ENCODE results near the gene LMO3. TPM values are rescaled to one million over a fixed set of nuclear protein-coding genes. Genes with fewer than 3 reads are reported as not detected.

The LMO3 gene
- 170 TPM for total RNA-seq
- long read RNA-seq, transcript LMO3-201 (4 exons, 3,810 nt) = minor isoform, 6 of 131 reads
- long read RNA-seq, transcript LMO3-204 (4 exons, 3,574 nt) = minor isoform, 12 of 131 reads
- long read RNA-seq, transcript LMO3-215 (4 exons, 1,685 nt) = major isoform, 54 of 131 reads
- long read RNA-seq, transcript LMO3-208 (5 exons, 3,515 nt) = minor isoform, 8 of 131 reads
- long read RNA-seq, partial matches to known transcripts = 21 of 131 reads
- long read RNA-seq, other reads (novel, unspliced or antisense) = 29 of 131 reads

DNA sequence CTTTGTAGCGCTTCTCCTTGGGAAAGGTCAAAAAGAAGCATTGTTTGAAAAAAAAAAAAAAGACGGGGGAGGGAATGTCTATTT is at the start of gene LMO3:
Gene LMO3 (minus strand): TSS at position 46 of the 84 bp plus-strand sequence. CDS start 5,302 bp downstream, outside the sequence.
- peak within 1 kb of the TSS; percentile 72 for H3K27ac ChIP-seq
- no peaks in the 10 kb centered on the region for H3K36me3 ChIP-seq
- no peaks in the 10 kb centered on the region for H3K9me3 ChIP-seq
- TF ChIP-seq, protein P1, sequence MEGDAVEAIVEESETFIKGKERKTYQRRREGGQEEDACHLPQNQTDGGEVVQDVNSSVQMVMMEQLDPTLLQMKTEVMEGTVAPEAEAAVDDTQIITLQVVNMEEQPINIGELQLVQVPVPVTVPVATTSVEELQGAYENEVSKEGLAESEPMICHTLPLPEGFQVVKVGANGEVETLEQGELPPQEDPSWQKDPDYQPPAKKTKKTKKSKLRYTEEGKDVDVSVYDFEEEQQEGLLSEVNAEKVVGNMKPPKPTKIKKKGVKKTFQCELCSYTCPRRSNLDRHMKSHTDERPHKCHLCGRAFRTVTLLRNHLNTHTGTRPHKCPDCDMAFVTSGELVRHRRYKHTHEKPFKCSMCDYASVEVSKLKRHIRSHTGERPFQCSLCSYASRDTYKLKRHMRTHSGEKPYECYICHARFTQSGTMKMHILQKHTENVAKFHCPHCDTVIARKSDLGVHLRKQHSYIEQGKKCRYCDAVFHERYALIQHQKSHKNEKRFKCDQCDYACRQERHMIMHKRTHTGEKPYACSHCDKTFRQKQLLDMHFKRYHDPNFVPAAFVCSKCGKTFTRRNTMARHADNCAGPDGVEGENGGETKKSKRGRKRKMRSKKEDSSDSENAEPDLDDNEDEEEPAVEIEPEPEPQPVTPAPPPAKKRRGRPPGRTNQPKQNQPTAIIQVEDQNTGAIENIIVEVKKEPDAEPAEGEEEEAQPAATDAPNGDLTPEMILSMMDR (IDR thresholded peaks at IDR 0.05) = no peak
- intact Hi-C loops (cut with DNase I) = no loop called here
- no peaks in the 10 kb centered on the region for H3K4me1 ChIP-seq
- DNase-seq (no peak), ATAC-seq (no peak)
- H3K27me3 ChIP-seq = no peaks in the 10 kb centered on the region
- H3K4me3 ChIP-seq = peak within 1 kb of the TSS; percentile 54

DNA sequence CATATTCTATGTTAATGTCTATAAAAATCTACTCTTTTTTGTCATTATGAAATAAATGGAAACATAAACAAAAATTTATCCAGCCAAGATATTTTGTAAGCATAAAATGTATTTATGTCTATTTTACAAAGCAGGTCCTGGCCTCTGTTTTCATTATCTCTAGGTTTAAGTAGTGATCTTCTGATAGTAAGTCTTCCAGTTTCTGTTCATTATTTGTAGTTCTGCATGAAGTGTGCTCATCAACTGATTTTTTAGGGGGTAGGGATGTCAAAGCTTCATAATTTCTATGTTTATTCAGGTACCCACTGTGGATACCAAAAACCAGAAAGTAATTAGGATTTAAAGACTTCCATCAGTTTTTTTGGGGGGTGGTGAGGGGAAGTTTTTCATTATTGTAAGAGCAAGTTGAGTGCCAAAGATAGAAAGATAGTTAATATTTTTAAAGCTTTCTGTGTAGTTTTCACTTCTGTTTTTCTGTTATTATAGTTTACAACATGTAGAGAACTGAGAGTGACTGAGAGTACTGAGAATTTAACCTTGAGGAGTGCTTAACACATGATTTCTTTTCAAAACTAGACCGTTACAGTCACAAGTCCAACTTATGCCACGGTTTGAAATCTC is 30.6 kb upstream of the LMO3 start:
- no peak for ATAC-seq
- intact Hi-C loops (cut with DNase I) = no loop called here
- no peak overlapping the region for H3K4me3 ChIP-seq
- H3K27ac ChIP-seq = no peak overlapping the region
- H3K9me3 ChIP-seq = no peaks in the 10 kb centered on the region
- no peaks in the 10 kb centered on the region for H3K27me3 ChIP-seq
- H3K36me3 ChIP-seq = no peaks in the 10 kb centered on the region
- TF ChIP-seq, protein P1 (IDR thresholded peaks at IDR 0.05) = no peak
- H3K4me1 ChIP-seq = no peaks in the 10 kb centered on the region
- DNase-seq = no peak

DNA sequence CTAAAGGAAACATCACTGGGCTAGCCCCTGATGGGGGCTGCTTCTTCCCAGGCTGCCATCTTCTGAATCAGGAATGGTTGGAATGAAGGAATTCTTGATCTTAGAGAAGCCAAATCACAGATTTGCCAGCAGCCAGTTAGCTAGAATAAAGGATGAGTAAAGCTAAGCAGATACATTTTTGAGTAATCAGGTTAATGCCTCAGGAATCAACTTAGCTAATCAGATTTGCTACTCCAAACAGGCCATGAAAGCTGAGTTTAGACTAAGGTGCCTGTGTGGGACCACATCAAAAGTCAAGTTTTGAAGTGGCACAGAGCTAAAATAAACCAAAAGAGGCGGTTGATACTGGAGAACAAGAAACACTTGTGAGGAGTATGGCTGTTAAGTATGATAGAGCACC is 28.8 kb upstream of the LMO3 start:
- intact Hi-C loops (cut with DNase I) = no loop called here
- H3K4me1 ChIP-seq = no peaks in the 10 kb centered on the region
- TF ChIP-seq, protein P1 (IDR thresholded peaks at IDR 0.05) = no peak
- ATAC-seq (no peak), DNase-seq (no peak)
- no peaks in the 10 kb centered on the region for H3K9me3 ChIP-seq
- no peak overlapping the region for H3K4me3 ChIP-seq
- no peaks in the 10 kb centered on the region for H3K27me3 ChIP-seq
- no peaks in the 10 kb centered on the region for H3K36me3 ChIP-seq
- no peak overlapping the region for H3K27ac ChIP-seq

DNA sequence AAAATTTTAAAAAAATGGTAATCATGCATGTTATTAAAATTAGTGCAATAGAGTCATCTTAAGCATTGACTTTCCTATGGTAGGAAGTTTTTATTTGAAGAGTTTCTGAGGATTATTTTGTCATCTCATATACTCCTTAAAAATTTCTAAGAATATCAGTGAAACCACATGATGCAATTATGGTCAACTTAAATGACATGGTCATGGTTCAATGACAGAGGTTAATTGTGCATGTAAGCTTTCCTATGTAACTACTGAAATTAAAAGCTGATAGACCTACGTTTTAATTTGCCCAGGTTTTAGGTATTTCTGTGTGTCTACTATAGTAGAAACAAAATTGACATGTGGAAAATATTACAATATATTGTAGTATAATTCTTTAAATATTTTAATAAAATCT is 21.0 kb upstream of the LMO3 start:
- Histone ChIP-seq H3K27ac (no peak overlapping the region), H3K9me3 (no peaks in the 10 kb centered on the region), H3K4me1 (no peaks in the 10 kb centered on the region), H3K27me3 (no peaks in the 10 kb centered on the region), H3K36me3 (no peaks in the 10 kb centered on the region), H3K4me3 (no peak overlapping the region)
- TF ChIP-seq, protein P1 (IDR thresholded peaks at IDR 0.05) = no peak
- ATAC-seq (no peak), DNase-seq (no peak)
- intact Hi-C loops (cut with DNase I) = no loop called here

DNA sequence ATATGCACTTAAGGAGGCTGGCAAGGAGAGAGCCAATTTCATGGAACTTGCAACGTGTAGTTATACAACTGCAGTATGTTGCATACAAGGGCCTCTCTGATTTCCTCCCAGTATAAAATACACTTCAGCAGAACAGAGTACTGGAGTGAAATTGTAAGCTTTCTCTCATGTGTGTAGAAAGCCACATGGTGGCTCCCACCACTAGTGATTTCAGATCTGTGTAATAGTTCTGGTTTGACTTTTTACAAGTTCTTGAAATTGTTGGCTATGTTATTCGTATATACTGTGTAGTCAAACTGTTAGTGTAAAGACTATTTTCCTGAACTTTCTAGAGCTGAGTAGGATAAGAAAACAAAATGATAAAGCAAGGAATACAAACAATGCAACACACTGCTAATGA is 16.4 kb upstream of the LMO3 start:
- Histone ChIP-seq H3K9me3 (no peaks in the 10 kb centered on the region), H3K27ac (no peak overlapping the region), H3K36me3 (no peaks in the 10 kb centered on the region), H3K4me1 (no peaks in the 10 kb centered on the region), H3K4me3 (no peak overlapping the region), H3K27me3 (no peaks in the 10 kb centered on the region)
- TF ChIP-seq, protein P1 (IDR thresholded peaks at IDR 0.05) = no peak
- ATAC-seq (peak; percentile 35), DNase-seq (no peak)
- intact Hi-C loops (cut with DNase I) = no loop called here

DNA sequence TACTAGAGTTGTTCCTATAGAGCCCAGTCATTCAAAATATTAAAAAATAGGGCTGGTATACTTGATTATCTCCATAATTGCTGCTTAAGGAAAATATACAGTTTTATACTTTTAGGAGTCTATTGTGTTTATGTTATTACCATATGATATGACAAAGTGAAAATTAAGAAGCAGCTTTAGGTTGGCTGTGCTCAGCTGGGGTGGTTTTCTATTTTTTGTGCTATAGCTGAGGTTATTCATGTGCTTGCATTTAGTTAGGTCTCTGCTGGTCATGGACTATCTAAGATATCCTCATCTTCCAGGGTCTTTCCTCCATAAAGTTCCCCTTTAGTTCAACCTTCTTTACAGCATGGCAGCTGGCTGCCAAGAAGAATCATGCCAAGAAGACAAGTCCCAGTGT is 13.6 kb upstream of the LMO3 start:
- intact Hi-C loops (cut with DNase I) = no loop called here
- TF ChIP-seq, protein P1 (IDR thresholded peaks at IDR 0.05) = no peak
- no peak for DNase-seq

More for the DNA sequence above, 13.6 kb upstream of the LMO3 start:
- Histone ChIP-seq H3K4me1 (no peaks in the 10 kb centered on the region), H3K27me3 (no peaks in the 10 kb centered on the region), H3K27ac (no peak overlapping the region), H3K4me3 (no peak overlapping the region), H3K36me3 (no peaks in the 10 kb centered on the region), H3K9me3 (no peaks in the 10 kb centered on the region)
- no peak for ATAC-seq

Measured in upper lobe of right lung (tissue), 1 donor.